ENCODE data around the gene RUBCNL. TPM values are rescaled to one million over a fixed set of nuclear protein-coding genes. Genes with fewer than 3 reads are reported as not detected.

Gene RUBCNL
- total RNA-seq, 1 experiment from 2014 or later, result 1.9 TPM

DNA sequence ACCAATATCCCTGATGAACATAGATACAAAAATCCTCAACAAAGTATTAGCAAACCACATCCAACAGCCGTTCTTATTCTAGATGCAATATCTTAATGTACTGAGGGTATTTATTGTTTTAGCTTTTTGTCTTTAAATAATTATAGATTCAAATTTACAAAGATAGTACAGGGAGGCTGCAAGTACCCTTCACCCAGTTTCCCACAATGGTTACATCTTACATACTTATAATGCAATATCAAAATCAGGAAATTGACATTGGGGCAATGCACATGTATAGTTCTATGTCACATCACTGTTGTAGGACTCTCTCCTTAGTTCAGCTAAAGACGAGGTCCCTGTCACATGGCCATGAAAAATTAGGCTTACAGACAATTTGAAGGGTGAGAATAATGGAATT, 75.8 kb downstream of the RUBCNL start:
- H3K4me3 Mint-ChIP-seq, result no peak overlapping the region
- POLR2A ChIA-PET, result interaction anchor here (0.6 kb wide), 1 partner anchor 211 kb away, joined by 3 read pairs; no protein-coding TSS in a partner anchor
- peaks cover 6% of the 10 kb centered on the region for H3K27me3 Mint-ChIP-seq (ENCODE audit: low read depth)
- CTCF ChIA-PET, result no interaction called here
- ATAC-seq (no peak), DNase-seq (ENCODE audit: low spot score) (no peak)
- H3K9me3 Mint-ChIP-seq, result peaks cover 18% of the 10 kb centered on the region
- no peaks in the 10 kb centered on the region for H3K36me3 Mint-ChIP-seq
- no peak overlapping the region for H3K27ac Mint-ChIP-seq
- TF ChIP-seq, protein P1, sequence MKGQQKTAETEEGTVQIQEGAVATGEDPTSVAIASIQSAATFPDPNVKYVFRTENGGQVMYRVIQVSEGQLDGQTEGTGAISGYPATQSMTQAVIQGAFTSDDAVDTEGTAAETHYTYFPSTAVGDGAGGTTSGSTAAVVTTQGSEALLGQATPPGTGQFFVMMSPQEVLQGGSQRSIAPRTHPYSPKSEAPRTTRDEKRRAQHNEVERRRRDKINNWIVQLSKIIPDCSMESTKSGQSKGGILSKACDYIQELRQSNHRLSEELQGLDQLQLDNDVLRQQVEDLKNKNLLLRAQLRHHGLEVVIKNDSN (CRISPR knock-in tag; IDR thresholded peaks at IDR 0.05), result no peak
- no peak for TF ChIP-seq ESRRA (CRISPR knock-in tag; IDR thresholded peaks at IDR 0.05; ENCODE audit: borderline replicate concordance)
- TF ChIP-seq JUN (CRISPR knock-in tag; IDR thresholded peaks at IDR 0.05), result no peak
- TF ChIP-seq CBFB (CRISPR knock-in tag; IDR thresholded peaks at IDR 0.05; ENCODE audit: low read depth), result no peak
- TF ChIP-seq ZNF416 (CRISPR knock-in tag; IDR thresholded peaks at IDR 0.05), result no peak
- TF ChIP-seq, protein P2, sequence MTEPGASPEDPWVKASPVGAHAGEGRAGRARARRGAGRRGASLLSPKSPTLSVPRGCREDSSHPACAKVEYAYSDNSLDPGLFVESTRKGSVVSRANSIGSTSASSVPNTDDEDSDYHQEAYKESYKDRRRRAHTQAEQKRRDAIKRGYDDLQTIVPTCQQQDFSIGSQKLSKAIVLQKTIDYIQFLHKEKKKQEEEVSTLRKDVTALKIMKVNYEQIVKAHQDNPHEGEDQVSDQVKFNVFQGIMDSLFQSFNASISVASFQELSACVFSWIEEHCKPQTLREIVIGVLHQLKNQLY (CRISPR knock-in tag; IDR thresholded peaks at IDR 0.05), result no peak
- no peaks in the 10 kb centered on the region for H3K4me1 Mint-ChIP-seq

DNA sequence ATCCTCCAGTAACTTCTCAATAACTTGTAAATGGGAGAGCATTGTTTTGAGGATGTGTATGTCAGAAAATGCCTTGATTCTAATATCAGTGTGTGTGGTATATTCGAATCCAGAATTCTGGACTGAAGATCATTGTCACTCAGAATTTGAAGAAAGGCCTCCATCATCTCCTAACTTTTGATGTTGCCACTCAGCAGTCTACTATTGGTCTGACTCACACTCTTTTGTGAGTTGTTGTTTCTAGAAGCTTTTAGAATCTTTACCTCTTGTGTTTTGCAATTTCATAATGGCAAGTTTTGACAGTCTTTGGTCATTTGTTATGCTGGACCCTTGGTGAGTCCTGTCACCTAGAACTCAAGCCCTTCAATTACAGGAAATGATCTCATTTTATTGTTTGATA, 77.0 kb downstream of the RUBCNL start:
- H3K36me3 Mint-ChIP-seq, result no peaks in the 10 kb centered on the region
- no peaks in the 10 kb centered on the region for H3K4me1 Mint-ChIP-seq
- H3K27me3 Mint-ChIP-seq (ENCODE audit: low read depth), result no peaks in the 10 kb centered on the region
- TF ChIP-seq, protein P3, sequence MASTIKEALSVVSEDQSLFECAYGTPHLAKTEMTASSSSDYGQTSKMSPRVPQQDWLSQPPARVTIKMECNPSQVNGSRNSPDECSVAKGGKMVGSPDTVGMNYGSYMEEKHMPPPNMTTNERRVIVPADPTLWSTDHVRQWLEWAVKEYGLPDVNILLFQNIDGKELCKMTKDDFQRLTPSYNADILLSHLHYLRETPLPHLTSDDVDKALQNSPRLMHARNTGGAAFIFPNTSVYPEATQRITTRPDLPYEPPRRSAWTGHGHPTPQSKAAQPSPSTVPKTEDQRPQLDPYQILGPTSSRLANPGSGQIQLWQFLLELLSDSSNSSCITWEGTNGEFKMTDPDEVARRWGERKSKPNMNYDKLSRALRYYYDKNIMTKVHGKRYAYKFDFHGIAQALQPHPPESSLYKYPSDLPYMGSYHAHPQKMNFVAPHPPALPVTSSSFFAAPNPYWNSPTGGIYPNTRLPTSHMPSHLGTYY (CRISPR knock-in tag; IDR thresholded peaks at IDR 0.05), result no peak
- TF ChIP-seq, protein P4, sequence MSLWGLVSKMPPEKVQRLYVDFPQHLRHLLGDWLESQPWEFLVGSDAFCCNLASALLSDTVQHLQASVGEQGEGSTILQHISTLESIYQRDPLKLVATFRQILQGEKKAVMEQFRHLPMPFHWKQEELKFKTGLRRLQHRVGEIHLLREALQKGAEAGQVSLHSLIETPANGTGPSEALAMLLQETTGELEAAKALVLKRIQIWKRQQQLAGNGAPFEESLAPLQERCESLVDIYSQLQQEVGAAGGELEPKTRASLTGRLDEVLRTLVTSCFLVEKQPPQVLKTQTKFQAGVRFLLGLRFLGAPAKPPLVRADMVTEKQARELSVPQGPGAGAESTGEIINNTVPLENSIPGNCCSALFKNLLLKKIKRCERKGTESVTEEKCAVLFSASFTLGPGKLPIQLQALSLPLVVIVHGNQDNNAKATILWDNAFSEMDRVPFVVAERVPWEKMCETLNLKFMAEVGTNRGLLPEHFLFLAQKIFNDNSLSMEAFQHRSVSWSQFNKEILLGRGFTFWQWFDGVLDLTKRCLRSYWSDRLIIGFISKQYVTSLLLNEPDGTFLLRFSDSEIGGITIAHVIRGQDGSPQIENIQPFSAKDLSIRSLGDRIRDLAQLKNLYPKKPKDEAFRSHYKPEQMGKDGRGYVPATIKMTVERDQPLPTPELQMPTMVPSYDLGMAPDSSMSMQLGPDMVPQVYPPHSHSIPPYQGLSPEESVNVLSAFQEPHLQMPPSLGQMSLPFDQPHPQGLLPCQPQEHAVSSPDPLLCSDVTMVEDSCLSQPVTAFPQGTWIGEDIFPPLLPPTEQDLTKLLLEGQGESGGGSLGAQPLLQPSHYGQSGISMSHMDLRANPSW (CRISPR knock-in tag; conservative IDR thresholded peaks at IDR 0.05; ENCODE audit: low read depth), result no peak
- TF ChIP-seq ZNF416 (CRISPR knock-in tag; IDR thresholded peaks at IDR 0.05), result no peak
- no peak for TF ChIP-seq CREM (CRISPR knock-in tag; IDR thresholded peaks at IDR 0.05)
- TF ChIP-seq, protein P5, sequence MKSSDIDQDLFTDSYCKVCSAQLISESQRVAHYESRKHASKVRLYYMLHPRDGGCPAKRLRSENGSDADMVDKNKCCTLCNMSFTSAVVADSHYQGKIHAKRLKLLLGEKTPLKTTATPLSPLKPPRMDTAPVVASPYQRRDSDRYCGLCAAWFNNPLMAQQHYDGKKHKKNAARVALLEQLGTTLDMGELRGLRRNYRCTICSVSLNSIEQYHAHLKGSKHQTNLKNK (CRISPR knock-in tag; IDR thresholded peaks at IDR 0.05), result no peak
- no peak for TF ChIP-seq SOX15 (CRISPR knock-in tag; IDR thresholded peaks at IDR 0.05)
- no peak for TF ChIP-seq ZNF219 (CRISPR knock-in tag; IDR thresholded peaks at IDR 0.05; ENCODE audit: borderline replicate concordance)
- ChIA-PET POLR2A (no interaction called here), CTCF (no interaction called here)
- no peak for DNase-seq (ENCODE audit: low spot score)
- H3K4me3 Mint-ChIP-seq, result no peak overlapping the region
- peaks cover 18% of the 10 kb centered on the region for H3K9me3 Mint-ChIP-seq
- no peak for ATAC-seq
- no peak overlapping the region for H3K27ac Mint-ChIP-seq

DNA sequence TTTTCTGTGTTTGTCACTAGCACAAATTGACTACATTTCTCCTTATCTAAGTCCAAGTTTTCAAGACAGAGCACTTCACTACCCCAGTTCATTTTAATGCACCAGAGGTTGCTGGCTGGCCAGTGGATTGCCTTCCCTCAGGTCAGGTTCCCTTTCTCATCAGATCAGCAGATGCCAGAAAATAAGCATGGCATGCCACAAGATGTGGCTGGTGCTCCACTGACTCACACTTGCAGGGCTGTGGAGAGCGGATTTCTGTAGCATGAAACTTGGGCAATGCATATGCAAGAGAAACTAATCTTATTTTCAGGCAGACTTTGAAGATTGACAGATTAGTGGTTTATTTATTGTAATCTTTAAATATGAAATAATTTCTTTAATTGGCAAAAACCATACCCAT, 79.5 kb downstream of the RUBCNL start:
- Mint-ChIP-seq H3K27me3 (ENCODE audit: low read depth) (no peaks in the 10 kb centered on the region), H3K4me1 (no peaks in the 10 kb centered on the region), H3K27ac (no peak overlapping the region), H3K4me3 (no peak overlapping the region), H3K9me3 (peaks cover 18% of the 10 kb centered on the region), H3K36me3 (no peaks in the 10 kb centered on the region)
- DNase-seq (ENCODE audit: low spot score) (no peak), ATAC-seq (no peak)
- CTCF ChIA-PET, result no interaction called here
- POLR2A ChIA-PET, result no interaction called here
- TF ChIP-seq JAZF1 (CRISPR knock-in tag; IDR thresholded peaks at IDR 0.05) (no peak), HMGA2 (CRISPR knock-in tag; IDR thresholded peaks at IDR 0.05) (no peak), ZNF671 (CRISPR knock-in tag; IDR thresholded peaks at IDR 0.05) (no peak), IRF2 (CRISPR knock-in tag; IDR thresholded peaks at IDR 0.05; ENCODE audit: borderline replicate concordance, low read depth) (no peak), FOXP1 (CRISPR knock-in tag; IDR thresholded peaks at IDR 0.05; ENCODE audit: borderline replicate concordance) (no peak), ZNF138 (CRISPR knock-in tag; conservative IDR thresholded peaks at IDR 0.05) (no peak), CREM (CRISPR knock-in tag; IDR thresholded peaks at IDR 0.05) (no peak)
- TF ChIP-seq, protein P6, sequence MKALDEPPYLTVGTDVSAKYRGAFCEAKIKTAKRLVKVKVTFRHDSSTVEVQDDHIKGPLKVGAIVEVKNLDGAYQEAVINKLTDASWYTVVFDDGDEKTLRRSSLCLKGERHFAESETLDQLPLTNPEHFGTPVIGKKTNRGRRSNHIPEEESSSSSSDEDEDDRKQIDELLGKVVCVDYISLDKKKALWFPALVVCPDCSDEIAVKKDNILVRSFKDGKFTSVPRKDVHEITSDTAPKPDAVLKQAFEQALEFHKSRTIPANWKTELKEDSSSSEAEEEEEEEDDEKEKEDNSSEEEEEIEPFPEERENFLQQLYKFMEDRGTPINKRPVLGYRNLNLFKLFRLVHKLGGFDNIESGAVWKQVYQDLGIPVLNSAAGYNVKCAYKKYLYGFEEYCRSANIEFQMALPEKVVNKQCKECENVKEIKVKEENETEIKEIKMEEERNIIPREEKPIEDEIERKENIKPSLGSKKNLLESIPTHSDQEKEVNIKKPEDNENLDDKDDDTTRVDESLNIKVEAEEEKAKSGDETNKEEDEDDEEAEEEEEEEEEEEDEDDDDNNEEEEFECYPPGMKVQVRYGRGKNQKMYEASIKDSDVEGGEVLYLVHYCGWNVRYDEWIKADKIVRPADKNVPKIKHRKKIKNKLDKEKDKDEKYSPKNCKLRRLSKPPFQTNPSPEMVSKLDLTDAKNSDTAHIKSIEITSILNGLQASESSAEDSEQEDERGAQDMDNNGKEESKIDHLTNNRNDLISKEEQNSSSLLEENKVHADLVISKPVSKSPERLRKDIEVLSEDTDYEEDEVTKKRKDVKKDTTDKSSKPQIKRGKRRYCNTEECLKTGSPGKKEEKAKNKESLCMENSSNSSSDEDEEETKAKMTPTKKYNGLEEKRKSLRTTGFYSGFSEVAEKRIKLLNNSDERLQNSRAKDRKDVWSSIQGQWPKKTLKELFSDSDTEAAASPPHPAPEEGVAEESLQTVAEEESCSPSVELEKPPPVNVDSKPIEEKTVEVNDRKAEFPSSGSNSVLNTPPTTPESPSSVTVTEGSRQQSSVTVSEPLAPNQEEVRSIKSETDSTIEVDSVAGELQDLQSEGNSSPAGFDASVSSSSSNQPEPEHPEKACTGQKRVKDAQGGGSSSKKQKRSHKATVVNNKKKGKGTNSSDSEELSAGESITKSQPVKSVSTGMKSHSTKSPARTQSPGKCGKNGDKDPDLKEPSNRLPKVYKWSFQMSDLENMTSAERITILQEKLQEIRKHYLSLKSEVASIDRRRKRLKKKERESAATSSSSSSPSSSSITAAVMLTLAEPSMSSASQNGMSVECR (CRISPR knock-in tag; IDR thresholded peaks at IDR 0.05; ENCODE audit: borderline replicate concordance), result no peak
- TF ChIP-seq, protein P7, sequence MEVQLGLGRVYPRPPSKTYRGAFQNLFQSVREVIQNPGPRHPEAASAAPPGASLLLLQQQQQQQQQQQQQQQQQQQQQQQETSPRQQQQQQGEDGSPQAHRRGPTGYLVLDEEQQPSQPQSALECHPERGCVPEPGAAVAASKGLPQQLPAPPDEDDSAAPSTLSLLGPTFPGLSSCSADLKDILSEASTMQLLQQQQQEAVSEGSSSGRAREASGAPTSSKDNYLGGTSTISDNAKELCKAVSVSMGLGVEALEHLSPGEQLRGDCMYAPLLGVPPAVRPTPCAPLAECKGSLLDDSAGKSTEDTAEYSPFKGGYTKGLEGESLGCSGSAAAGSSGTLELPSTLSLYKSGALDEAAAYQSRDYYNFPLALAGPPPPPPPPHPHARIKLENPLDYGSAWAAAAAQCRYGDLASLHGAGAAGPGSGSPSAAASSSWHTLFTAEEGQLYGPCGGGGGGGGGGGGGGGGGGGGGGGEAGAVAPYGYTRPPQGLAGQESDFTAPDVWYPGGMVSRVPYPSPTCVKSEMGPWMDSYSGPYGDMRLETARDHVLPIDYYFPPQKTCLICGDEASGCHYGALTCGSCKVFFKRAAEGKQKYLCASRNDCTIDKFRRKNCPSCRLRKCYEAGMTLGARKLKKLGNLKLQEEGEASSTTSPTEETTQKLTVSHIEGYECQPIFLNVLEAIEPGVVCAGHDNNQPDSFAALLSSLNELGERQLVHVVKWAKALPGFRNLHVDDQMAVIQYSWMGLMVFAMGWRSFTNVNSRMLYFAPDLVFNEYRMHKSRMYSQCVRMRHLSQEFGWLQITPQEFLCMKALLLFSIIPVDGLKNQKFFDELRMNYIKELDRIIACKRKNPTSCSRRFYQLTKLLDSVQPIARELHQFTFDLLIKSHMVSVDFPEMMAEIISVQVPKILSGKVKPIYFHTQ (CRISPR knock-in tag; IDR thresholded peaks at IDR 0.05), result no peak

All from WTC11 (cell line).